IMR-90 (cell line): ENCODE measurements around the gene PCK2. TPM values are rescaled to one million over a fixed set of nuclear protein-coding genes. Genes with fewer than 3 reads are reported as not detected.
"Not testable (repeated sequence)": the region's sequence is repeated elsewhere in the genome, so short reads cannot be mapped to it uniquely, and the experiment has no call there.

Source experiments
- ATAC-seq: fragments of 200-7000 bp; cut with Tn5 transposase; 2 replicates; pipeline ENCODE4 v1.9.1; 2020; ENCODE audit warnings: low read depth, mild to moderate bottlenecking, moderate library complexity
- BruUV-seq: library from RNA; stranded (reverse); fragments of 400-500 nt; replicated peaks from 2 replicates; lab custom pipeline; 2021; lab: Mats Ljungman, UMichigan
- CTCF ChIA-PET: fragments of 300-600 bp; formaldehyde crosslinking; extraction: SDS; loops from one replicate; lab custom pipeline; 2021; ENCODE audit warnings: antibody characterized with exemption; lab: Yijun Ruan, JAX
- POLR2A ChIA-PET: fragments of 300-600 bp; sonication (Branson Sonifier 250); formaldehyde crosslinking; loops from one replicate; lab custom pipeline; 2022; ENCODE audit warnings: antibody characterized with exemption; ENCODE audit not compliant: unreplicated experiment; lab: Charles Lee
- DNase-seq: peaks from one replicate; pipeline ENCODE4 v3.0.0; 2013
- H2AFZ ChIP-seq: replicated peaks from 2 replicates; pipeline ENCODE3; 2013; ENCODE audit warnings: low read length, mild to moderate bottlenecking; ENCODE audit not compliant: poor library complexity
- H2AK5ac ChIP-seq: 2 replicates; pipeline ENCODE4 v1.6.1; 2013; ENCODE audit warnings: low read depth, low read length, inconsistent platforms
- H2AK9ac ChIP-seq: replicated peaks from 2 replicates; pipeline ENCODE3; 2013; ENCODE audit warnings: mild to moderate bottlenecking, low read depth, low read length, moderate library complexity; ENCODE audit not compliant: poor library complexity
- H2BK120ac ChIP-seq: 2 replicates; pipeline ENCODE4 v1.6.1; 2013; ENCODE audit warnings: low read depth, low read length, inconsistent platforms
- H2BK15ac ChIP-seq: 3 replicates; pipeline ENCODE4 v1.6.1; 2013; ENCODE audit warnings: low read depth, low read length, inconsistent platforms
- H2BK20ac ChIP-seq: 2 replicates; pipeline ENCODE4 v1.6.1; 2013; ENCODE audit warnings: low read depth, mild to moderate bottlenecking, inconsistent platforms, low read length, moderate library complexity
- H2BK5ac ChIP-seq: 2 replicates; pipeline ENCODE4 v1.6.1; 2013; ENCODE audit warnings: mild to moderate bottlenecking, low read depth, low read length, inconsistent platforms; ENCODE audit not compliant: poor library complexity, severe bottlenecking
- H3K14ac ChIP-seq: replicated peaks from 2 replicates; pipeline ENCODE4 v1.6.1; 2013; ENCODE audit warnings: low read depth, low read length, inconsistent platforms
- H3K18ac ChIP-seq: 2 replicates; pipeline ENCODE4 v1.6.1; 2013; ENCODE audit warnings: low read depth, low read length, control low read depth
- H3K23ac ChIP-seq: 2 replicates; pipeline ENCODE4 v1.6.1; 2013; ENCODE audit warnings: low read depth, low read length, inconsistent platforms
- H3K27ac ChIP-seq: 2 replicates; pipeline ENCODE4 v1.5.1; 2013; ENCODE audit warnings: mild to moderate bottlenecking, control low read depth, low read length; ENCODE audit not compliant: insufficient read depth
- H3K27me3 ChIP-seq: 2 replicates; pipeline ENCODE4 v1.6.1; 2013; ENCODE audit warnings: low read length; ENCODE audit not compliant: control insufficient read depth, insufficient read depth
- H3K36me3 ChIP-seq: 2 replicates; pipeline ENCODE4 v1.6.1; 2013; ENCODE audit warnings: low read length, mixed read lengths; ENCODE audit not compliant: control insufficient read depth, insufficient read depth
- H3K4ac ChIP-seq: 2 replicates; pipeline ENCODE4 v1.6.1; 2013; ENCODE audit warnings: low read depth, low read length, inconsistent platforms
- H3K4me1 ChIP-seq: 2 replicates; pipeline ENCODE4 v1.6.1; 2013; ENCODE audit warnings: low read length, mixed read lengths; ENCODE audit not compliant: control insufficient read depth, insufficient read depth
- H3K4me2 ChIP-seq: 2 replicates; pipeline ENCODE4 v1.6.1; 2013; ENCODE audit warnings: low read depth, mild to moderate bottlenecking, control low read depth, low read length, moderate library complexity
- H3K4me3 ChIP-seq: 2 replicates; pipeline ENCODE4 v1.5.1; 2013; ENCODE audit warnings: low read depth, mild to moderate bottlenecking, control low read depth, low read length, moderate library complexity; ENCODE audit not compliant: insufficient read depth
- H3K56ac ChIP-seq: 2 replicates; pipeline ENCODE4 v1.6.1; 2013; ENCODE audit warnings: low read length, inconsistent platforms; ENCODE audit not compliant: insufficient read depth; ENCODE audit errors: extremely low read depth
- H3K79me1 ChIP-seq, 2 experiments: 2 replicates each; pipeline ENCODE4 v1.6.1; 2013; ENCODE audit warnings: low read length in 2 of 2, inconsistent platforms in 1 of 2, low read depth in 1 of 2
- H3K9ac ChIP-seq: 2 replicates; pipeline ENCODE4 v1.6.1; 2013; ENCODE audit warnings: low read depth, low read length, control low read depth
- H3K9me1 ChIP-seq: 2 replicates; pipeline ENCODE4 v1.6.1; 2013; ENCODE audit warnings: low read length, inconsistent platforms; ENCODE audit not compliant: insufficient read depth
- H3K9me3 ChIP-seq: 2 replicates; pipeline ENCODE4 v1.6.1; 2013; ENCODE audit warnings: low read length; ENCODE audit not compliant: control insufficient read depth, insufficient read depth
- H4K20me1 ChIP-seq: 2 replicates; pipeline ENCODE4 v1.6.1; 2013; ENCODE audit warnings: low read length, inconsistent platforms; ENCODE audit not compliant: insufficient read depth
- H4K5ac ChIP-seq: 2 replicates; pipeline ENCODE4 v1.6.1; 2013; ENCODE audit warnings: mild to moderate bottlenecking, low read depth, low read length, control low read depth
- H4K8ac ChIP-seq, 2 experiments: 2 replicates each; pipeline ENCODE4 v1.6.1; 2013; ENCODE audit warnings: low read depth in 2 of 2, low read length in 2 of 2, control low read depth in 1 of 2, inconsistent platforms in 1 of 2
- H4K91ac ChIP-seq: 2 replicates; pipeline ENCODE4 v1.6.1; 2013; ENCODE audit warnings: low read depth, low read length, inconsistent platforms; ENCODE audit not compliant: insufficient read depth
- WGBS, 2 experiments: methylation state at CpG; one replicate each; pipeline versions ENCODE4 v1.1.5 to v1.1.7; 2013; ENCODE audit warnings: missing lambda C conversion rate in 2 of 2; ENCODE audit not compliant: insufficient read length in 1 of 2; ENCODE audit errors: extremely low coverage in 2 of 2; 5-methylcytosine and 5-hydroxymethylcytosine counted together
- dilution Hi-C: fragments of 300-500 bp; cut with HindIII; formaldehyde crosslinking; loops from one replicate; pipeline ENCODE4 v1.14.3; 2018; ENCODE audit warnings: low sequenced_read_pairs; ENCODE audit not compliant: unreplicated experiment
- in situ Hi-C: fragments of 300-500 bp; cut with MboI; formaldehyde crosslinking; loops from 3 replicates; pipeline ENCODE4 v1.14.3; 2019; ENCODE audit warnings: low sequenced_read_pairs, inconsistent platforms, mixed read lengths
- intact Hi-C: fragments of 100-400 bp; cut with micrococcal nuclease; formaldehyde crosslinking; loops from 2 replicates; pipeline ENCODE4 v1.10.0; 2022
- polyA plus RNA-seq, 3 experiments: library from polyadenylated mRNA; depleted of rRNA; stranded (reverse); fragments of >200 nt; gene quantifications; 2 replicates each; pipeline ENCODE4 v1.2.3, GENCODE V29; 2012; ENCODE audit warnings: low replicate concordance in 1 of 3
- total RNA-seq: library from RNA; depleted of rRNA; stranded (reverse); fragments of >200 nt; gene quantifications from 2 replicates; pipeline ENCODE4 v1.2.3, GENCODE V29; 2012

Gene PCK2
- total and polyA plus RNA-seq, 2 of the 4 experiments (the other 2 are of a cell fraction) = 13.4 to 29.4 TPM

DNA sequence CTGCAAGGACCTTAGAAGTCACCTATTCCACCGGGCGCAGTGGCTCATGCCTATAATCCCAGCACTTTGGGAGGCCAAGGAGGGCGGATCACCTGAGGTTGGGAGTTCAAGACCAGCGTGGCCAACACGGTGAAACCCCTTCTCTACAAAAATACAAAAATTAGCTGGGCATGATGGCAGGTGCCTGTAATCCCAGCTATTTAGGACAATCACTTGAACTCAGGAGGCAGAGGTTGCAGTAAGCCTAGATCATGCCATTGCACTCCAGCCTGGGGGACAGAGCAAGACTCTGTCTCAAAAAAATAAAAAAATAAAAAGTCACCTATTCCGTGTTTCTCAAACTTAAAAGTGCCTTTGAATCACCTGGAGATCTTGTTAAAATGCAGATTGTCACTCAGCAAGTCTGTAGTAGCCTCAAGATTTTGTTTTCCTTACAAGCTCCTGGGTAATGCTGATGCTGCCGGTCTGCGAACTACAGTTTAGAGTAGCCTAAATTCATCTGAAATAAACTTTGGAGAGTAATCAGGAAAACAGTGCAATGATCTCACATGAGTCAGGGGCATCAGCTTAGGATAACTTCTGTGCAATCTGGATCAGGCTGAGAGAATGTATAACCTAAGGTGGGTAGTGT, 11.6 kb downstream of the PCK2 start:
- H4K91ac ChIP-seq, intact Hi-C loops, H3K9ac ChIP-seq, H3K4me1 ChIP-seq, H3K18ac ChIP-seq, H3K4ac ChIP-seq, H3K4me2 ChIP-seq, BruUV-seq, H3K27me3 ChIP-seq, H2BK120ac ChIP-seq, DNase-seq, H4K5ac ChIP-seq, POLR2A ChIA-PET, H3K9me1 ChIP-seq, H2BK15ac ChIP-seq, H3K27ac ChIP-seq, H3K4me3 ChIP-seq, H4K8ac ChIP-seq, ATAC-seq, H3K14ac ChIP-seq, H2AFZ ChIP-seq, H2BK20ac ChIP-seq, H3K56ac ChIP-seq, dilution Hi-C loops, H2AK9ac ChIP-seq, in situ Hi-C loops, H2BK5ac ChIP-seq, H3K23ac ChIP-seq, H3K79me1 ChIP-seq, H4K20me1 ChIP-seq, H2AK5ac ChIP-seq, H3K9me3 ChIP-seq: not testable (repeated sequence)
- CTCF ChIA-PET = interaction anchor here (0.6 to 1.1 kb wide), 3 partner anchors 9 to 627 kb away, joined by 3 read pairs; partner anchors contain the start of genes DCAF11 and NRL
- WGBS, 2 experiments = 100% methylated on average over 1 of the region's 8 CpGs; no CpG with 5 or more reads in 1 of the 2 experiments
- peaks cover 21% of the 10 kb centered on the region for H3K36me3 ChIP-seq
